ENCODE data around the gene DCST1. TPM values are rescaled to one million over a fixed set of nuclear protein-coding genes. Genes with fewer than 3 reads are reported as not detected.
A peak's percentile ranks its signal among the peaks of the same experiment; 100 is the strongest.

DCST1 gene
- total RNA-seq, 6 experiments from 2014 or later, result not detected

- TF ChIP-seq, protein P1, sequence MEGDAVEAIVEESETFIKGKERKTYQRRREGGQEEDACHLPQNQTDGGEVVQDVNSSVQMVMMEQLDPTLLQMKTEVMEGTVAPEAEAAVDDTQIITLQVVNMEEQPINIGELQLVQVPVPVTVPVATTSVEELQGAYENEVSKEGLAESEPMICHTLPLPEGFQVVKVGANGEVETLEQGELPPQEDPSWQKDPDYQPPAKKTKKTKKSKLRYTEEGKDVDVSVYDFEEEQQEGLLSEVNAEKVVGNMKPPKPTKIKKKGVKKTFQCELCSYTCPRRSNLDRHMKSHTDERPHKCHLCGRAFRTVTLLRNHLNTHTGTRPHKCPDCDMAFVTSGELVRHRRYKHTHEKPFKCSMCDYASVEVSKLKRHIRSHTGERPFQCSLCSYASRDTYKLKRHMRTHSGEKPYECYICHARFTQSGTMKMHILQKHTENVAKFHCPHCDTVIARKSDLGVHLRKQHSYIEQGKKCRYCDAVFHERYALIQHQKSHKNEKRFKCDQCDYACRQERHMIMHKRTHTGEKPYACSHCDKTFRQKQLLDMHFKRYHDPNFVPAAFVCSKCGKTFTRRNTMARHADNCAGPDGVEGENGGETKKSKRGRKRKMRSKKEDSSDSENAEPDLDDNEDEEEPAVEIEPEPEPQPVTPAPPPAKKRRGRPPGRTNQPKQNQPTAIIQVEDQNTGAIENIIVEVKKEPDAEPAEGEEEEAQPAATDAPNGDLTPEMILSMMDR (IDR thresholded peaks at IDR 0.05), result no peak
- H3K27me3 Mint-ChIP-seq (ENCODE audit: insufficient read depth), result peaks cover under 1% of the 10 kb centered on the region; the same call in 1 of the 2 replicates
- H3K4me1 Mint-ChIP-seq (ENCODE audit: low read depth), result peaks cover 31% of the 10 kb centered on the region
- H3K9me3 Mint-ChIP-seq, result no peaks in the 10 kb centered on the region
- H3K36me3 Mint-ChIP-seq (ENCODE audit: low read depth), result no peaks in the 10 kb centered on the region
- H3K4me3 Mint-ChIP-seq, result peak overlapping the region; percentile 89
- peak overlapping the region; percentile 89 for H3K27ac Mint-ChIP-seq
- DNase-seq, result no peak
Measured at GRCh38 chr1:154999571-155000410, 33.8 kb upstream of the DCST1 start.

DNA sequence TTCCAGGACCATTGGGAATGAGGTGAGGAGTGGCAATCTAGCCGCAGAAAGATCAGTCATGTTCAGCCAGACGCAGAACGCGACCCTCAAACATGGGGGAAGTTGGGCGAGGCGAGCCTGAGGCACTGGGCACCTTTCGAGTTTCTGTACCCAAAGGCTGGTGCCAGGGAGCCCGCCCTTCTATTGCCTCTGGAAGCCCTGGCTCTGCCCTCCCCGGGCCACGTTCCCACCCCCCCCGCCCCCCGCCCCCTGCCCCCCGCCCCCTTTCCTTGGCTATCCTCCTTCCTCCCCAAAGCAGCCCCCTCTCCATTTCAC, 33.3 kb upstream of the DCST1 start:
- H3K27ac Mint-ChIP-seq, result peak overlapping the region; percentile 89
- H3K9me3 Mint-ChIP-seq, result no peaks in the 10 kb centered on the region
- TF ChIP-seq, protein P1 (IDR thresholded peaks at IDR 0.05), result no peak
- H3K36me3 Mint-ChIP-seq (ENCODE audit: low read depth), result no peaks in the 10 kb centered on the region
- H3K27me3 Mint-ChIP-seq (ENCODE audit: insufficient read depth), result no peaks in the 10 kb centered on the region; the same call in 1 of the 2 replicates
- no peak for DNase-seq
- H3K4me1 Mint-ChIP-seq (ENCODE audit: low read depth), result peaks cover 31% of the 10 kb centered on the region
- H3K4me3 Mint-ChIP-seq, result peak overlapping the region; percentile 89

DNA sequence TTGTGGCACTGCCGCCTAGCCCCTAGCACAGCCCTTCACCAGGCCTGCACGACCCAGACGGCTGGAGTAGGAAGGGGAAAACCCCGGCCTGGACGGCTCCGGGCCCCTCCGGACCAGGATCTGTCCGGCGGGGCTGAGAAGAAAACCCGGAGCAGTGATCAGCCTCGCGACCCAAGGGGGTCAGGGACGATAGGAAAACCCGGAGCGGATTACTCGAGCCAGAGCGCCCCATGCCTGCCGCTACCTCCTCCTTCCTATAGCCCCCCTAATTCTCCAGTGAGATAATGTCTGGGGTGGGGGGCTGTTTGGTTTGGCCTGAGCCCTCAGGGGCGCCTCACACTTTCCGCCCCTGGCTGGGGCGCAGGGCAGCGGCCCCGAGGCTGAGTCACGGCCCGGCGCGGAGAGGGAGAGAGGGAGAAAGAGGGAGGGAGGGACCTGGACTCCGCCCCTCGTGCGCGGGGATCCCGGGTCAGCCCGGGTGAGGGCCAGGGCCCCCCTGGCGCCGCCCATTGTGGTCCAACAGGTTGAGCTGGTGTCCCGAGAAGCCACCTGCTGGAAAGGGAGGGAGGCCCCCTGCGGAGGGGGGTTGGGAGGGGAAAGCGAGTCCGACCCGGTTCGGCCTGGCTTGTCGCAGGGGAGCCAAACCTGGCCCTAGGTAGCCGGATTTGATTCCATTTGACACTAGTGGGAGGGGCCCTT, 32.7 kb upstream of the DCST1 start:
- peak overlapping the region; percentile 92 for H3K4me3 Mint-ChIP-seq
- TF ChIP-seq, protein P1 (IDR thresholded peaks at IDR 0.05), result no peak; the same call in 1 of the 2 replicates
- peaks cover 33% of the 10 kb centered on the region for H3K4me1 Mint-ChIP-seq (ENCODE audit: low read depth)
- H3K9me3 Mint-ChIP-seq, result no peaks in the 10 kb centered on the region
- peak overlapping the region; percentile 79 for H3K27ac Mint-ChIP-seq
- peak; percentile 65 for DNase-seq
- no peaks in the 10 kb centered on the region; the same call in 1 of the 2 replicates for H3K27me3 Mint-ChIP-seq (ENCODE audit: insufficient read depth)
- H3K36me3 Mint-ChIP-seq (ENCODE audit: low read depth), result no peaks in the 10 kb centered on the region

DNA sequence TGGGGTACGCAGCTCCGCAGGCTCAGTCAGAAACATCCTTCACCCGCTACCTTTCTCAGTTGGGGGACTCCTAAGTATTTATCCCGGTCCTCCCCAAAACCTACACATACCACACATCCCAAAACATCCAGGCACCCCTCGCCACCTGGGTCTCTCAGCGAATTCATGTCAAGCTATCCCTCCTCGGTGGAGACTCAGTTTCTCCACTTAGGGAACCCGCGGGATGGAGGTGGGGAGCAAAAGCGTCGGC, 32.3 kb upstream of the DCST1 start:
- Mint-ChIP-seq H3K27me3 (ENCODE audit: insufficient read depth) (no peaks in the 10 kb centered on the region; the same call in 1 of the 2 replicates), H3K4me1 (ENCODE audit: low read depth) (peaks cover 35% of the 10 kb centered on the region), H3K27ac (peak overlapping the region; percentile 79), H3K9me3 (no peaks in the 10 kb centered on the region), H3K36me3 (ENCODE audit: low read depth) (no peaks in the 10 kb centered on the region), H3K4me3 (peak overlapping the region; percentile 92)
- TF ChIP-seq, protein P1 (IDR thresholded peaks at IDR 0.05), result no peak
- DNase-seq, result no peak

DNA sequence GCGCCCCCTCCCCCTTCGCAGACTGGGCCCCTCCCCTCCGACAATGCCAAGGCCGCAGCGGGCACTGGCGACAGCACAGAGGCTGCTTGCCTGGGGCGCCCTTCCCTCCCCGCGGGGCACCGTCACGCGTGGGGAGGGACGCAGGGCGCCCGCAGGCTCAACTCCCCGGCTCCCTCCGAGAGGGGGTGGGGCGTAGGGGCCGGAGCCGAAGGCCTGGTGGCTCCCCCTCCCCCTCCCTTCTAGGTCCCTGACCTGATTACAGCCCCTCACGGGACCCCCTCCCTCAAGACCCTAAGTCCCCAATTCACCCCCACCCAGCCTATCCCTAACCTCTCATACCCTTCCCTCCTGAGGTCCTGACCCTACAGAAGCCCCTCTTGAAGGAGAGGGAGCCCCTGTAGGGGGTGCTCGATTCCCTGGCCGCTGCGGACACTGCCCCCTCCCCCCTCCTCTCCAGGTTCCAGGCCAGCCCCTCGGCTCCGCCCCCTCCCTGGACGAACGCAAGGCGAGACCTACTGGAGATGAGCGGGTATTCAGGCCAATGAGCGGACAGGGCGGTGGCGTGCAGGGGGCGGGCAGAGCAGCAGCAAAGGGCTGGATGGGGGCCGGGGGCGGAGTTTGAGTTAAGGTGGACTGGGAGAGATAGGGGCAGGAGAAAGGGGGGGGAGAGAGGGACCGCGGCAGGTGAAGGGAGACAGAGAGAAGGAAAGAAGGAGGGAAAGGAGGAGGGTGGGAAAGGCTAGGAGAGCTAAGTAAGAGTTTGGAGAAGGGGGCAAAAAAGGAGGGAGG, 31.8 kb upstream of the DCST1 start:
- H3K27me3 Mint-ChIP-seq (ENCODE audit: insufficient read depth), result no peaks in the 10 kb centered on the region; the same call in 1 of the 2 replicates
- peak; percentile 98 for DNase-seq
- no peaks in the 10 kb centered on the region for H3K9me3 Mint-ChIP-seq
- H3K36me3 Mint-ChIP-seq (ENCODE audit: low read depth), result no peaks in the 10 kb centered on the region
- H3K4me1 Mint-ChIP-seq (ENCODE audit: low read depth), result peaks cover 37% of the 10 kb centered on the region
- peak overlapping the region; percentile 92 for H3K4me3 Mint-ChIP-seq
- peak overlapping the region; percentile 79 for H3K27ac Mint-ChIP-seq
- TF ChIP-seq, protein P1 (IDR thresholded peaks at IDR 0.05), result peak; percentile 67

Data from HFFc6 (cell line).